Measurements from ENCODE around the gene SYNDIG1L. TPM values are rescaled to one million over a fixed set of nuclear protein-coding genes. Genes with fewer than 3 reads are reported as not detected.

Gene SYNDIG1L
- total RNA-seq = 0.29 and 0.34 TPM in 2 replicates
- long read RNA-seq = 0 reads

DNA sequence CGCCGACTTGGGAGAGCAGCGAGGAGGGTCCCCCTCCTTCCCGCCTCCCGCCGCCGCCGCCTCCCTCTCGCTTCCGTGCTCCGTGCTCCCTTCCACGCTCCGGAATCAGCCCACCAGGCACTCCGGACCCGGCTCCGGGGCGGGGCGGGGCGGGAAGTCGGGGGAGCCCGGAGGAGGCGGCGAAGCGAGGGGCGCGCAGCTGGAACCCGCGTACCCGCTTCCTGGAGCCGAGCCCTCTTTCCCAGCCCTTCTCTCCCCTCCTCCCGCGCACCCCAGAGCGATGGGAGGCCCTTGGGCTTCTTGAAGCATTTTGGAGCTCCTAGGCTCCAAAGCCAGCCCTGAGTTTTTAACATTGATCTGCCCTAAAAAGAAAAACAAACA is at the start of gene SYNDIG1L:
Gene SYNDIG1L (minus strand): TSS at position 9 of the 381 bp plus-strand sequence. CDS start 16,466 bp downstream, outside the sequence.
- TF ChIP-seq, protein P1, sequence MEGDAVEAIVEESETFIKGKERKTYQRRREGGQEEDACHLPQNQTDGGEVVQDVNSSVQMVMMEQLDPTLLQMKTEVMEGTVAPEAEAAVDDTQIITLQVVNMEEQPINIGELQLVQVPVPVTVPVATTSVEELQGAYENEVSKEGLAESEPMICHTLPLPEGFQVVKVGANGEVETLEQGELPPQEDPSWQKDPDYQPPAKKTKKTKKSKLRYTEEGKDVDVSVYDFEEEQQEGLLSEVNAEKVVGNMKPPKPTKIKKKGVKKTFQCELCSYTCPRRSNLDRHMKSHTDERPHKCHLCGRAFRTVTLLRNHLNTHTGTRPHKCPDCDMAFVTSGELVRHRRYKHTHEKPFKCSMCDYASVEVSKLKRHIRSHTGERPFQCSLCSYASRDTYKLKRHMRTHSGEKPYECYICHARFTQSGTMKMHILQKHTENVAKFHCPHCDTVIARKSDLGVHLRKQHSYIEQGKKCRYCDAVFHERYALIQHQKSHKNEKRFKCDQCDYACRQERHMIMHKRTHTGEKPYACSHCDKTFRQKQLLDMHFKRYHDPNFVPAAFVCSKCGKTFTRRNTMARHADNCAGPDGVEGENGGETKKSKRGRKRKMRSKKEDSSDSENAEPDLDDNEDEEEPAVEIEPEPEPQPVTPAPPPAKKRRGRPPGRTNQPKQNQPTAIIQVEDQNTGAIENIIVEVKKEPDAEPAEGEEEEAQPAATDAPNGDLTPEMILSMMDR (IDR thresholded peaks at IDR 0.05; ENCODE audit: unreplicated experiment) = no peak
- H3K9me3 Mint-ChIP-seq (ENCODE audit: low read depth) = no peaks in the 10 kb centered on the region
- H3K4me3 Mint-ChIP-seq (ENCODE audit: low read depth) = peak within 1 kb of the TSS; percentile 12
- peaks cover 78% of the 10 kb centered on the region for H3K27me3 Mint-ChIP-seq
- no peak within 1 kb of the TSS for H3K27ac Mint-ChIP-seq
- H3K4me1 Mint-ChIP-seq (ENCODE audit: low read depth) = no peaks in the 10 kb centered on the region
- DNase-seq (ENCODE audit: low spot score, unreplicated experiment) = no peak
- H3K36me3 Mint-ChIP-seq (ENCODE audit: insufficient read depth) = no peaks in the 10 kb centered on the region

DNA sequence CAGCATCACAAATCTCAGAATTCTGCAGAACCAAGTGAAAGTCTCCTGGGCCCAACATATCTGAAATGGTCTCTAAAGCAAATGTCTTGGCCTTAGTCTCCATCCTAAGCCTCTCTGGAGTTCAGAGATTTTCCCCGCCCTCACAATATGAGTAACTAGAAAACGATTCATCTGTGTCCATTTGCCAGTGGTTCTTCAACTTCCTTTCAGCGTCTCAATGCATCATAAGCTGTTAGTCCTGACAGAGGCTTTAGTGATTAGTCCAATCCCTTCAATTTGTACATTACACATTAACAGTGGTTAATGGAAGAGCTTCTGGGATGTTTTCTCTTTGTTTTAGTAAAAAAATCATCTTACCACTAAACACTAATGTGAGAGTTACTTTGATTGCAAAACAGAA is 49.7 kb upstream of the SYNDIG1L start:
- Mint-ChIP-seq H3K36me3 (ENCODE audit: insufficient read depth) (peaks cover 14% of the 10 kb centered on the region), H3K9me3 (ENCODE audit: low read depth) (no peaks in the 10 kb centered on the region), H3K4me1 (ENCODE audit: low read depth) (no peaks in the 10 kb centered on the region), H3K27me3 (no peaks in the 10 kb centered on the region), H3K27ac (no peak overlapping the region), H3K4me3 (ENCODE audit: low read depth) (no peak overlapping the region)
- TF ChIP-seq, protein P1 (IDR thresholded peaks at IDR 0.05; ENCODE audit: unreplicated experiment) = no peak
- DNase-seq (ENCODE audit: low spot score, unreplicated experiment) = no peak

DNA sequence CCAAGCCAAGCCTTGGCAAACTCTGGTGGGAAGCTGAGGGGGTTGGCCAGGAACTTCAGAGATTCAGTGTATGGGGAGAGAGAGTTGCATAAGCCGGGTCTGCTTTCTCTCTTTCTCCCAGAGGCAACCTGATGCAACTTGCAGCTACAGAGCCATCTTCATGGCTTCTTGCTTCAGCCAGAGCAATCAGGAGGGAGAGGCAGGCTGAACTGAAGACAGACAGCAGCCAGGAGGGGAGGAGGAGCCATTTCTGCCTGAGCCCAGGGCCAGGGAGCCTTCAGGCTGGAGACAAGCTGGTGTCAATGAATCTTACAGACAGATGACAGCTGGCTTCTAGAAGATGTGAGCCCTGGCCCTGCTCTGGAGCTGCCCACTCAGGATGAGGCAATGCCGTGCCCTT is 48.4 kb upstream of the SYNDIG1L start:
- Mint-ChIP-seq H3K27ac (no peak overlapping the region), H3K4me1 (ENCODE audit: low read depth) (no peaks in the 10 kb centered on the region), H3K9me3 (ENCODE audit: low read depth) (no peaks in the 10 kb centered on the region), H3K36me3 (ENCODE audit: insufficient read depth) (peaks cover 12% of the 10 kb centered on the region), H3K4me3 (ENCODE audit: low read depth) (no peak overlapping the region), H3K27me3 (no peaks in the 10 kb centered on the region)
- no peak for DNase-seq (ENCODE audit: low spot score, unreplicated experiment)
- TF ChIP-seq, protein P1 (IDR thresholded peaks at IDR 0.05; ENCODE audit: unreplicated experiment) = no peak

DNA sequence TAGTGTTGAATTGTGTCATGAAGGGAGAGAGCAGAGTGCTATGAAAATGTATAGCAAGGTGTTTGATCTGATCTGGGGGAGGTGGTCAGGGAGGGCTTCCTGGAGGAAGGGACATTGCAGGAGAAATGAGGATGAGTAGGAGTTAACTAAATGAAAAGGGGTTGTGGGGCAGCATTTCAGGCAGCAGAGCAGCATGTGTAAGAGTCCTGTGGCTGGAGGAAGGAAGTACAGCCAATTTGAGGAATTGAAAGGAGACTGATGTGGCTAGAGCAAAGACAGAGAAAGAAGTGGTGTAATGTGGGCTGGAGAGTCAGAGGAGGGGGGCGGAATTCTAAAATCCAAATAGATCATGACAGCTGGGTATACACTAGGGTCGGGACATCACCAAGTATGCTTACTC is 46.6 kb upstream of the SYNDIG1L start:
- TF ChIP-seq, protein P1 (IDR thresholded peaks at IDR 0.05; ENCODE audit: unreplicated experiment) = no peak
- Mint-ChIP-seq H3K4me3 (ENCODE audit: low read depth) (no peak overlapping the region), H3K4me1 (ENCODE audit: low read depth) (no peaks in the 10 kb centered on the region), H3K36me3 (ENCODE audit: insufficient read depth) (peaks cover 11% of the 10 kb centered on the region), H3K9me3 (ENCODE audit: low read depth) (no peaks in the 10 kb centered on the region), H3K27ac (no peak overlapping the region), H3K27me3 (no peaks in the 10 kb centered on the region)
- DNase-seq (ENCODE audit: low spot score, unreplicated experiment) = no peak

DNA sequence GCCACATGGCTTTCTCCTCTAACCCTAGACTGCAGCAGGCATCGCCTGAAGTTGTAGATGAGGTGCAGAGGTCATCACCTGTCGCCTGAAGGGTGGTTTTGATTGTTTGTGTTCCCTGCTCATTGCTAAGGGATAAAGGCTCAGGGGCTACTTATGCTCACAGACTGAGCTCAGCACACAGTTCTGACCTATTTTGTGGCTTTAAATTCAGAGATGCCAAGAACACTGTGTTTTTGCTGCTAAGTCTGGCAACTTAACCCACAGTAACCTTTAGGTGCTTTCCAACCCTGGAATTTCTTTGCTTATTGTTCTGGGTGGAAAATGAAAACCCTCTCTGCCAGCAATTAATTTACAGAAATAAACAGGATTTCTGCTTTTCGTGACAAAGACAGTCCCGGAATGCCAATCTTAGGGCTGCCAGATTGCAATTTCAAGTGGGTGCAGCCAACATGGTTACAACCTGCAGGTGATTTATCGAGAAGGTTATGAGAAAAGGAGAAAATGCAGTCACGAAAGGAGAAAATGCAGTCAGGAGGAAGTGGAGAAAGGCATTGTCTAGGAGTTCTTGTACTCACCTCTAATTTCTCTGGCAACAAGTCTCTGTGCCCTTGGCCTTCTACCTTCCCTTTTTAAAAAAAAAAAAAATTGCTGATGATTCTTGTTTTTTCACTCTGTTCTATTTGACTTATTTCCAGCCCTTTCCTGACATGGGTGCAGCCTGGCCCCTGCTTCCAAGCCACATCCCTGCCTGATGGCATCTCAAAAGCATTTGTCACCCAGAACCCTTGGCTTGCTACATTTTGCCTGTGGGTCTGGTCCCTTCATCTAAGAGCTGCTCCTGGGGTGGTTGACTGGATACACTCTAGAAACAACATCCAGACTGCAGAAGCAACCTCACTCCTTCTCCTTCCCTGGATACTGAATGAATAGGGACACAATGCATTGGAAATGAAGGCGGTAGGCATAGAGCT is 43.8 kb upstream of the SYNDIG1L start:
- no peaks in the 10 kb centered on the region for H3K4me1 Mint-ChIP-seq (ENCODE audit: low read depth)
- H3K27ac Mint-ChIP-seq = no peak overlapping the region
- H3K27me3 Mint-ChIP-seq = no peaks in the 10 kb centered on the region
- no peaks in the 10 kb centered on the region for H3K9me3 Mint-ChIP-seq (ENCODE audit: low read depth)
- no peak overlapping the region for H3K4me3 Mint-ChIP-seq (ENCODE audit: low read depth)
- TF ChIP-seq, protein P1 (IDR thresholded peaks at IDR 0.05; ENCODE audit: unreplicated experiment) = no peak
- peaks cover 9% of the 10 kb centered on the region for H3K36me3 Mint-ChIP-seq (ENCODE audit: insufficient read depth)
- no peak for DNase-seq (ENCODE audit: low spot score, unreplicated experiment)

All from progenitor cell of endocrine pancreas (in vitro differentiated cells).